Mesothelial cell of epicardium (in vitro differentiated cells): Measurements from ENCODE around the gene CD4. TPM values are rescaled to one million over a fixed set of nuclear protein-coding genes. Genes with fewer than 3 reads are reported as not detected.

Source experiments
- DNase-seq, 2 experiments: peaks; one replicate each; pipeline ENCODE4 v3.0.0; 2021; ENCODE audit warnings: low spot score in 2 of 2; ENCODE audit not compliant: unreplicated experiment in 2 of 2
- H3K27ac Mint-ChIP-seq: 2 replicates; pipeline ENCODE4 v1.8.0; 2021; ENCODE audit warnings: mixed read lengths
- H3K27me3 Mint-ChIP-seq: 2 replicates; pipeline ENCODE4 v1.8.0; 2021; ENCODE audit warnings: low read depth, mixed read lengths
- H3K36me3 Mint-ChIP-seq: 2 replicates; pipeline ENCODE4 v1.8.0; 2021; ENCODE audit warnings: mixed read lengths
- H3K4me1 Mint-ChIP-seq: 2 replicates; pipeline ENCODE4 v1.8.0; 2021; ENCODE audit warnings: mixed read lengths
- H3K4me3 Mint-ChIP-seq: 2 replicates; pipeline ENCODE4 v1.8.0; 2021; ENCODE audit warnings: mild to moderate bottlenecking, moderate library complexity, mixed read lengths
- H3K9me3 Mint-ChIP-seq: 2 replicates; pipeline ENCODE4 v1.8.0; 2021; ENCODE audit warnings: mixed read lengths
- total RNA-seq: library from RNA; stranded (reverse); gene quantifications from 3 replicates; pipeline ENCODE4 v1.2.1, GENCODE V29; 2021
- TF ChIP-seq, protein P1 (sequence below): fragments of 200-600 bp; sonication (generic); IDR thresholded peaks from one replicate; pipeline ENCODE4 v1.5.0; 2021; ENCODE audit warnings: antibody characterized with exemption; ENCODE audit not compliant: unreplicated experiment

The CD4 gene
- total RNA-seq, 1 donor from 2014 or later = 3.8 TPM

DNA sequence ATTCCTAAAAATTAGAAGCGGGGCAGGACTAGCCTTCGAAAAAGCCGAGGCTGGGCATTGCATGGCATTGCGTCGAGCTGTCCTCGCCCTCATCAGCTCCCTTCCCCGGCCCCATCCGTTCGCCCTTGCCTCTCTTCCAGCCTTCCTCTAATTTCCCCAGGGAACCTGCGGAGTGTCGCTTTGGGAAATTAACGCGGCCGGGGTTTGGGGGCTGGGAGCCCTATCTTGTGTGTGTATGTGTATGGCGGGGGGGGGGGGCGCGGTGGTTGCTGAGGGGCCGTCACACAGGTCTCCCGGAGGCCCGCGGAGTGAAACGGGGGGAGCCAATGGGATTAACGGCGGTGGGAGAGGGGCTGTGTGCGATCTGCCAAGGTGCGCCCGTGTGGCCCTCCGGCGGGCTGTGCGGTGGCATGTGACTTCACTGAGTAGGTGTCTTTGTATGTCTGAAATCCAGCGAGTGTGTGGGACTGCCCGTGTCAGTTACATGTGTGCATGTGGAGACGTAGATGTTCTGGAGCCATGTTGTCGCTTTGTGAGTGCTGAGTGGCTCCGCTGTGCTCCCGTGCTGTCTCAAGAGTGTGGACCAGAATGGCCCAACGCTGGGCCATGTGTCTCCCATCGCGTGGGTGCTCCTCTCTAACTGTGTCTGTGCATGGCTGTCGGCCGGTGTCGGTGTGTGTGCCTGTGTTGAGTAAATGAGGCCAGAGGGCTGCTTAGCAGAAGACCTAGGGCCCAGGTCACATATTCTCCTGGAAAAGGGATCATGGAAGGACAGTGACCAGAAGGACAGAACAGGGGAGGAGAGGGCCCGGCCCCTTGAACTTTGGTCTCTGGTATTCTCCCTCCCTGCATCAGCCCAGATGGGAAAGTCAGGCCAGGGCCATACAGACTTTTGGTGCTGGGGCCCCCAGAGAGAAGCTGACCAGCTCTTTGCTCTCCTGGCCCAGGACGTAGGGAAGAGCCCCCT lies 21.7 kb upstream of the CD4 start:
- H3K27me3 Mint-ChIP-seq = peaks cover 9% of the 10 kb centered on the region
- TF ChIP-seq, protein P1, sequence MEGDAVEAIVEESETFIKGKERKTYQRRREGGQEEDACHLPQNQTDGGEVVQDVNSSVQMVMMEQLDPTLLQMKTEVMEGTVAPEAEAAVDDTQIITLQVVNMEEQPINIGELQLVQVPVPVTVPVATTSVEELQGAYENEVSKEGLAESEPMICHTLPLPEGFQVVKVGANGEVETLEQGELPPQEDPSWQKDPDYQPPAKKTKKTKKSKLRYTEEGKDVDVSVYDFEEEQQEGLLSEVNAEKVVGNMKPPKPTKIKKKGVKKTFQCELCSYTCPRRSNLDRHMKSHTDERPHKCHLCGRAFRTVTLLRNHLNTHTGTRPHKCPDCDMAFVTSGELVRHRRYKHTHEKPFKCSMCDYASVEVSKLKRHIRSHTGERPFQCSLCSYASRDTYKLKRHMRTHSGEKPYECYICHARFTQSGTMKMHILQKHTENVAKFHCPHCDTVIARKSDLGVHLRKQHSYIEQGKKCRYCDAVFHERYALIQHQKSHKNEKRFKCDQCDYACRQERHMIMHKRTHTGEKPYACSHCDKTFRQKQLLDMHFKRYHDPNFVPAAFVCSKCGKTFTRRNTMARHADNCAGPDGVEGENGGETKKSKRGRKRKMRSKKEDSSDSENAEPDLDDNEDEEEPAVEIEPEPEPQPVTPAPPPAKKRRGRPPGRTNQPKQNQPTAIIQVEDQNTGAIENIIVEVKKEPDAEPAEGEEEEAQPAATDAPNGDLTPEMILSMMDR = no peak
- peaks cover 13% of the 10 kb centered on the region for H3K36me3 Mint-ChIP-seq
- DNase-seq = no peak
- H3K27ac Mint-ChIP-seq = peak overlapping the region; percentile 87
- H3K4me3 Mint-ChIP-seq = peak overlapping the region; percentile 92
- H3K4me1 Mint-ChIP-seq = peaks cover 49% of the 10 kb centered on the region
- H3K9me3 Mint-ChIP-seq = no peaks in the 10 kb centered on the region

GRCh38 chr12:6768437-6768914 lies 20.9 kb upstream of the CD4 start:
- H3K27ac Mint-ChIP-seq = peak overlapping the region; percentile 87
- TF ChIP-seq, protein P1 = no peak

DNA sequence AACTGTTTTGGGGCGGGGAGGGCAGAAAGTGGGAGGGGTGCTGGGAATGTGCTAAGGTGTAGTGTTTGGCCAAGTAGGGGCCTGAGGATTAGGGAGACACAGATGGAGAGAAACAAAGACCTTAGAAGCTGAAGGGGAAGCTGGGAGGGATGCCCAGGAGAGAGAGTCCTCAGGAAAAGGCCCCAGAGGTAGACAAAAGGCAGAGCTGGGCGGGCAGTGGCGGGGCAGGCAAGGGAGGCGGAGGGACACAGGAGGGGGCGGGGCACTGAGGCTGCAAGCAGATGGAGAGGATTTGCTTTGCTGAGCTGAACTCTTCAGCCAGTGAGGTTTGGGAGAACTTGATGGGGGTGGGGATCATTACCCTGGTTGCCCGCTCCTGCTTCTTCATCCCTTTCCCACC lies 20.3 kb upstream of the CD4 start:
- H3K9me3 Mint-ChIP-seq = no peaks in the 10 kb centered on the region
- peaks cover 19% of the 10 kb centered on the region for H3K27me3 Mint-ChIP-seq
- peaks cover 16% of the 10 kb centered on the region for H3K36me3 Mint-ChIP-seq
- TF ChIP-seq, protein P1 = no peak
- H3K27ac Mint-ChIP-seq = peak overlapping the region; percentile 87
- peaks cover 40% of the 10 kb centered on the region for H3K4me1 Mint-ChIP-seq
- H3K4me3 Mint-ChIP-seq = peak overlapping the region; percentile 92
- DNase-seq = no peak

More at GRCh38 chr12:6768437-6768914, 20.9 kb upstream of the CD4 start:
- Mint-ChIP-seq H3K9me3 (no peaks in the 10 kb centered on the region), H3K27me3 (peaks cover 18% of the 10 kb centered on the region), H3K4me3 (peak overlapping the region; percentile 92), H3K36me3 (peaks cover 16% of the 10 kb centered on the region), H3K4me1 (peaks cover 45% of the 10 kb centered on the region)
- no peak for DNase-seq

DNA sequence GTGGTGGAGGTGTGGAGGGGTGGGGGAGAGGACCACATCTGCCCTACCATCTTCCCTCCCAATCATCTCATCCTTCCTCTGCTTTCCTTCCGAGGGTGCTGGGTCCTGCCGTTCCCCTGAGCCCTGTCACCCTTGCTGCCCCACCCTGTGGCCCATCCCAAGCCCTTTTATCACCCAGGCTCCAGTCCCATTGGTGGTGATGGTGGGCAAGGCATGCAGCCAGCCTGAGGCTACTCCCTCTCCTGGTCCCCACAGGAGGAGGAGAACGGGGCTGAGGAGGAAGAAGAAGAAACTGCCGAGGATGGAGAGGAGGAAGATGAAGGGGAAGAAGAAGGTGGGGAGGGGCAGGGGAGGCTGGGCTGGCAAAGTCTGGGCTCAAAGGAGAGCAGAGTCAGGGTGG lies 19.7 kb upstream of the CD4 start:
- TF ChIP-seq, protein P1 = no peak
- Mint-ChIP-seq H3K36me3 (peaks cover 19% of the 10 kb centered on the region), H3K27ac (no peak overlapping the region), H3K4me3 (no peak overlapping the region), H3K27me3 (peaks cover 26% of the 10 kb centered on the region), H3K4me1 (peaks cover 33% of the 10 kb centered on the region), H3K9me3 (no peaks in the 10 kb centered on the region)
- DNase-seq = no peak

- H3K9me3 Mint-ChIP-seq = no peaks in the 10 kb centered on the region
- TF ChIP-seq, protein P1 = no peak
- no peak overlapping the region for H3K4me3 Mint-ChIP-seq
- H3K27ac Mint-ChIP-seq = no peak overlapping the region
- H3K27me3 Mint-ChIP-seq = peaks cover 30% of the 10 kb centered on the region
- no peak for DNase-seq
- H3K36me3 Mint-ChIP-seq = peaks cover 23% of the 10 kb centered on the region
- H3K4me1 Mint-ChIP-seq = peaks cover 31% of the 10 kb centered on the region
Measured at GRCh38 chr12:6770094-6770493, 19.2 kb upstream of the CD4 start.
